ENCODE measurements around the gene NDC1. TPM values are rescaled to one million over a fixed set of nuclear protein-coding genes. Genes with fewer than 3 reads are reported as not detected.

NDC1 gene
- polyA plus RNA-seq, 1 of the 3 experiments (the other 2 are of a cell fraction), result 11.5 TPM

- no peaks in the 10 kb centered on the region for H3K9me2 ChIP-seq
- H3K4me3 ChIP-seq (ENCODE audit: low read depth in 2 of 2, low read length in 1 of 2), result no peak overlapping the region
- no peaks in the 10 kb centered on the region for H3F3A ChIP-seq (replicated peaks; ENCODE audit: insufficient read depth)
- H3K27me3 ChIP-seq (ENCODE audit: insufficient read depth), result no peaks in the 10 kb centered on the region
- no peaks in the 10 kb centered on the region for H3K4me1 ChIP-seq (ENCODE audit: control insufficient read depth in 1 of 2, insufficient read depth in 2 of 2, low read depth in 1 of 2, low read length in 1 of 2)
- no peak overlapping the region for H3K4me2 ChIP-seq
- no peaks in the 10 kb centered on the region for H3K9me3 ChIP-seq
- H3K36me3 ChIP-seq (replicated peaks in 1 of 2; ENCODE audit: control insufficient read depth in 1 of 2, insufficient read depth in 2 of 2, low read length in 1 of 2), result no peaks in the 10 kb centered on the region
- CTCF ChIA-PET, result interaction anchor here (1.1 kb wide), 1 partner anchor 48 kb away, joined by 3 read pairs; the partner anchor contains the start of gene YIPF1
- POLR2A ChIA-PET, result no interaction called here
- H2AFZ ChIP-seq (ENCODE audit: low read depth), result no peak overlapping the region
- H4K20me1 ChIP-seq (ENCODE audit: insufficient read depth), result no peaks in the 10 kb centered on the region
- H3K27ac ChIP-seq (ENCODE audit: low read depth in 2 of 2, low read length in 1 of 2), result no peak overlapping the region
- H3K79me2 ChIP-seq (ENCODE audit: insufficient read depth), result peaks cover 7% of the 10 kb centered on the region
- TF ChIP-seq, protein P1, sequence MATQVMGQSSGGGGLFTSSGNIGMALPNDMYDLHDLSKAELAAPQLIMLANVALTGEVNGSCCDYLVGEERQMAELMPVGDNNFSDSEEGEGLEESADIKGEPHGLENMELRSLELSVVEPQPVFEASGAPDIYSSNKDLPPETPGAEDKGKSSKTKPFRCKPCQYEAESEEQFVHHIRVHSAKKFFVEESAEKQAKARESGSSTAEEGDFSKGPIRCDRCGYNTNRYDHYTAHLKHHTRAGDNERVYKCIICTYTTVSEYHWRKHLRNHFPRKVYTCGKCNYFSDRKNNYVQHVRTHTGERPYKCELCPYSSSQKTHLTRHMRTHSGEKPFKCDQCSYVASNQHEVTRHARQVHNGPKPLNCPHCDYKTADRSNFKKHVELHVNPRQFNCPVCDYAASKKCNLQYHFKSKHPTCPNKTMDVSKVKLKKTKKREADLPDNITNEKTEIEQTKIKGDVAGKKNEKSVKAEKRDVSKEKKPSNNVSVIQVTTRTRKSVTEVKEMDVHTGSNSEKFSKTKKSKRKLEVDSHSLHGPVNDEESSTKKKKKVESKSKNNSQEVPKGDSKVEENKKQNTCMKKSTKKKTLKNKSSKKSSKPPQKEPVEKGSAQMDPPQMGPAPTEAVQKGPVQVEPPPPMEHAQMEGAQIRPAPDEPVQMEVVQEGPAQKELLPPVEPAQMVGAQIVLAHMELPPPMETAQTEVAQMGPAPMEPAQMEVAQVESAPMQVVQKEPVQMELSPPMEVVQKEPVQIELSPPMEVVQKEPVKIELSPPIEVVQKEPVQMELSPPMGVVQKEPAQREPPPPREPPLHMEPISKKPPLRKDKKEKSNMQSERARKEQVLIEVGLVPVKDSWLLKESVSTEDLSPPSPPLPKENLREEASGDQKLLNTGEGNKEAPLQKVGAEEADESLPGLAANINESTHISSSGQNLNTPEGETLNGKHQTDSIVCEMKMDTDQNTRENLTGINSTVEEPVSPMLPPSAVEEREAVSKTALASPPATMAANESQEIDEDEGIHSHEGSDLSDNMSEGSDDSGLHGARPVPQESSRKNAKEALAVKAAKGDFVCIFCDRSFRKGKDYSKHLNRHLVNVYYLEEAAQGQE (IDR thresholded peaks at IDR 0.05; ENCODE audit: low read depth, low read length), result no peak
- no peak for TF ChIP-seq TAF1 (IDR thresholded peaks at IDR 0.05; ENCODE audit: borderline replicate concordance, low read depth, low read length)
- TF ChIP-seq TEAD4 (IDR thresholded peaks at IDR 0.05; ENCODE audit: borderline replicate concordance, insufficient read depth), result no peak
- TF ChIP-seq FOXJ3 (CRISPR knock-in tag; IDR thresholded peaks at IDR 0.05), result no peak
- TF ChIP-seq RAD21 (IDR thresholded peaks at IDR 0.05; ENCODE audit: low read length), result no peak
- no peak overlapping the region for H3K9ac ChIP-seq
- 27% methylated on average over 3 of the region's 3 CpGs for WGBS (ENCODE audit: low lambda C conversion rate)
- no peak for DNase-seq
These were observed 4.3 kb upstream of the NDC1 start for GRCh38 chr1:53842347-53842746.

DNA sequence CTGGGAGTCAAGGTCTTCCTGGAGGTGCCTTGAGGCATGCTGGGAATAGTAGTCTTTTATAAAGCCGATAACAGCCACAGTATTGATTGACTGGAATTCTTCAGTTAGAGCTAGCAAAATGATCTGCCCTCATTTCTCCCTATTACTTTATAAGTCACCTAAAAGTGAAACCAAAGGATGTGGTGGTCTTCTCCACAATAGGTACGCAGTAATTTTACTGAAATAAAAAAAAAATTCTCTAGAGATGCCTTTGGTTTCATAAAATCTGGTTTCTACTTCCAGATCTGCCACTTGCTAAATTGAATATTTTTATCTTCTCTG is 518 bp upstream of the NDC1 start:
- Histone ChIP-seq H3K27me3 (ENCODE audit: insufficient read depth) (no peaks in the 10 kb centered on the region), H3K4me3 (ENCODE audit: low read depth in 2 of 2, low read length in 1 of 2) (peak overlapping the region; percentile 63 to 95), H3K36me3 (replicated peaks in 1 of 2; ENCODE audit: control insufficient read depth in 1 of 2, insufficient read depth in 2 of 2, low read length in 1 of 2) (no peaks in the 10 kb centered on the region), H3K9ac (no peak overlapping the region; the same call in 1 of the 2 replicates), H3F3A (replicated peaks; ENCODE audit: insufficient read depth) (peaks cover 17% of the 10 kb centered on the region), H3K4me2 (peak overlapping the region; percentile 87), H2AFZ (ENCODE audit: low read depth) (peak overlapping the region; percentile 93), H3K79me2 (ENCODE audit: insufficient read depth) (peaks cover 44% of the 10 kb centered on the region), H3K9me2 (no peaks in the 10 kb centered on the region), H3K9me3 (no peaks in the 10 kb centered on the region), H3K27ac (ENCODE audit: low read depth in 2 of 2, low read length in 1 of 2) (peak overlapping the region; percentile 90 to 99; a peak in 2 of 4 replicates), H3K4me1 (ENCODE audit: control insufficient read depth in 1 of 2, insufficient read depth in 2 of 2, low read depth in 1 of 2, low read length in 1 of 2) (peaks cover 3 to 12% of the 10 kb centered on the region in 2 experiments; a peak in 3 of 4 replicates), H4K20me1 (ENCODE audit: insufficient read depth) (no peaks in the 10 kb centered on the region)
- WGBS (ENCODE audit: low lambda C conversion rate), result 0% methylated on average over 2 of the region's 2 CpGs
- DNase-seq, result no peak
- ChIA-PET POLR2A (no interaction called here), CTCF (interaction anchor here (1.4 to 3.6 kb wide), 2 partner anchors 11 to 15 kb away, joined by 6 to 13 read pairs; no protein-coding TSS in a partner anchor)
- TF ChIP-seq GATA2 (CRISPR knock-in tag; IDR thresholded peaks at IDR 0.05) (peak; percentile 26; the same call in 1 of the 2 replicates), RXRA (IDR thresholded peaks at IDR 0.05; ENCODE audit: borderline replicate concordance, low read depth) (no peak)
- TF ChIP-seq, protein P2, sequence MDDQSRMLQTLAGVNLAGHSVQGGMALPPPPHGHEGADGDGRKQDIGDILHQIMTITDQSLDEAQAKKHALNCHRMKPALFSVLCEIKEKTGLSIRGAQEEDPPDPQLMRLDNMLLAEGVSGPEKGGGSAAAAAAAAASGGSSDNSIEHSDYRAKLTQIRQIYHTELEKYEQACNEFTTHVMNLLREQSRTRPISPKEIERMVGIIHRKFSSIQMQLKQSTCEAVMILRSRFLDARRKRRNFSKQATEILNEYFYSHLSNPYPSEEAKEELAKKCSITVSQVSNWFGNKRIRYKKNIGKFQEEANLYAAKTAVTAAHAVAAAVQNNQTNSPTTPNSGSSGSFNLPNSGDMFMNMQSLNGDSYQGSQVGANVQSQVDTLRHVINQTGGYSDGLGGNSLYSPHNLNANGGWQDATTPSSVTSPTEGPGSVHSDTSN (IDR thresholded peaks at IDR 0.05), result peak; percentile 22; the same call in 1 of the 2 replicates

All from SK-N-SH (cell line).